Activated naive CD4-positive, alpha-beta T cell treated with anti-CD3 and anti-CD28 coated beads, Interleukin-2, amount 50 U/mL, for 72 hours (primary cell): ENCODE data around the gene ZDHHC13. TPM values are rescaled to one million over a fixed set of nuclear protein-coding genes. Genes with fewer than 3 reads are reported as not detected.
"Not testable (repeated sequence)": the region's sequence is repeated elsewhere in the genome, so short reads cannot be mapped to it uniquely, and the experiment has no call there.

Source experiments
- ATAC-seq, 2 donors: fragments of 150-1000 bp; cut with Tn5 transposase; 2 replicates each; pipeline ENCODE4 v1.10.0; 2021; ENCODE audit warnings: mild to moderate bottlenecking in 2 of 2, moderate library complexity in 2 of 2
- DNase-seq, 2 donors: peaks; one replicate each; pipeline ENCODE4 v3.0.0; 2021 to 2022; ENCODE audit warnings: low spot score in 2 of 2
- H3K27ac Mint-ChIP-seq, 2 donors: one replicate each; pipeline ENCODE4 v1.8.0; 2022; ENCODE audit warnings: mild to moderate bottlenecking in 2 of 2, mixed read lengths in 2 of 2
- H3K36me3 Mint-ChIP-seq, 2 donors: one replicate each; pipeline ENCODE4 v1.8.0; 2022; ENCODE audit warnings: mixed read lengths in 2 of 2
- H3K9me3 Mint-ChIP-seq, 2 donors: one replicate each; pipeline ENCODE4 v1.8.0; 2022; ENCODE audit warnings: mixed read lengths in 2 of 2
- total RNA-seq, 2 donors: library from RNA; stranded (reverse); gene quantifications; one replicate each; pipeline ENCODE4 v1.2.3, GENCODE V29; 2022

The ZDHHC13 gene
- total RNA-seq, 2 donors from 2014 or later, result 24.0 to 28.3 TPM

DNA sequence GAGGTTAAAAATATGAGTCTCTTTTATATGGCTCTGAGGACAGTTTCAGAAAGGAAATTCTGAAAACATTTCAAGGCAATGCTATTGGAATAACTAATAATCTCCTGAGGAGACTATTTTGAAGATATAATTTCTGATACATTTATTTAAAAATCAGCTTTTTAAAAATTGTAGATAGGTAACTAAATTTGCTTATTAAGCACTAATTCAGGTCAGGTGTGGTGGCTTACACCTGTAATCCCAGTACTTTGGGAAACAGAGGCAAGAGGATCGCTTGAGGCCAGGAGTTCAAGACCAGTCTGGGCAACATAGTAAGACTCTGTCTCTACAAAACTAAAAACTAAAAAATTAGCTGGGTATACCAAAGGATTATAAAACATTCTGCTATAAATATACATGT, 17.0 kb downstream of the ZDHHC13 start:
- Mint-ChIP-seq H3K36me3 (peaks cover 37 to 39% of the 10 kb centered on the region in 2 donors), H3K9me3 (peaks cover 18% of the 10 kb centered on the region in 2 donors), H3K27ac (no peak overlapping the region)
- no peak for ATAC-seq
- DNase-seq, result no peak

DNA sequence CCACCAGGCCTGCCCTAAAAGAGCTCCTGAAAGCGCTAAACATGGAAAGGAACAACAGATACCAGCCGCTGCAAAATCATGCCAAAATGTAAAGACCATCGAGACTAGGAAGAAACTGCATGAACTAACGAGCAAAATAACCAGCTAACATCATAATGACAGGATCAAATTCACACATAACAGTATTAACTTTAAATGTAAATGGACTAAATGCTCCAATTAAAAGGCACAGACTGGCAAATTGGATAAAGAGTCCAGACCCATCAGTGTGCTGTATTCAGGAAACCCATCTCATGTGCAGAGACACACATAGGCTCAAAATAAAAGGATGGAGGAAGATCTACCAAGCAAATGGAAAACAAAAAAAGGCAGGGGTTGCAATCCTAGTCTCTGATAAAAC, 19.9 kb downstream of the ZDHHC13 start:
- DNase-seq, H3K27ac Mint-ChIP-seq, ATAC-seq: not testable (repeated sequence)
- peaks cover 20 to 23% of the 10 kb centered on the region in 2 donors for H3K36me3 Mint-ChIP-seq
- peaks cover 8 to 12% of the 10 kb centered on the region in 2 donors for H3K9me3 Mint-ChIP-seq

DNA sequence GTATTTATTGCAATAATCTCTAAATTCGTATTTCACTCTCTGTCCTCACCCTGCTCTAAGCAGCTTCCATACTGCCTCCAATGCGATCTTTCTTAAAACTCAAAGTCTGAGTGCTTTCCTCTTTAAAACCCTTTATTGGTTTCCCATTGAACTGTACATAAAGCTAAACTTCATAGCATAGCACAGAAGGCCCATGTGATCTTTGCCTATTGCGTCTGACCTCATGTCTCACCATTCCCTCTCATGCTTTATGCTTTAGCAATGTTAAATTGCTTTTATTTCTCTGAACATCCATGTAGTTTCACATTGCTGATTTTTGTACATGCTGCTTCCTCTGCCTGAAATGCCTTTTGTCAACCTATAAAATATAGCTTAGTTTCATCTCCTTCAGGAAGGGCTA, 28.4 kb downstream of the ZDHHC13 start:
- no peak overlapping the region for H3K27ac Mint-ChIP-seq
- peaks cover 0 to 5% of the 10 kb centered on the region in 2 donors for H3K36me3 Mint-ChIP-seq
- no peak for ATAC-seq

DNA sequence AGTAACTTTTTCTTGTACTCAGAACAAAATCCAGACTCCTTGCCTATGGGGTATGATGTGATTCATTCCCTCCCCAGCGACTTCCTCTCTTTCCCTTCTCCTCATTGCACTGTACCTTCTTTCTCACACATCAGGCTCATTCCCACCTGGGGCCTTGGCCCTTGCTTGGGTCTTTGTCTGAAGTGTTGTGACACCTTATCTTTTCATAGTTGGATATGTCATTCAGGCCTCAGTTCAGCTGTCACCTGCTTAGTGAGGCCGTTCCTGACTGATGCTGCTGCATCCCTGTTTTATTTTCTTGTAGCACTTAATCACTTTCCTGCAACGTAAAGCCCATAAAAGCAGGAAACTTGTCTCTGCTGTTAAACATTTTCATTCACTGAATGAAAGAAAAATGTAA, 39.9 kb downstream of the ZDHHC13 start:
- no peak for DNase-seq
- peaks cover 18 to 19% of the 10 kb centered on the region in 2 donors for H3K36me3 Mint-ChIP-seq

More for the DNA sequence above, 28.4 kb downstream of the ZDHHC13 start:
- DNase-seq, result no peak
- no peaks in the 10 kb centered on the region for H3K9me3 Mint-ChIP-seq

DNA sequence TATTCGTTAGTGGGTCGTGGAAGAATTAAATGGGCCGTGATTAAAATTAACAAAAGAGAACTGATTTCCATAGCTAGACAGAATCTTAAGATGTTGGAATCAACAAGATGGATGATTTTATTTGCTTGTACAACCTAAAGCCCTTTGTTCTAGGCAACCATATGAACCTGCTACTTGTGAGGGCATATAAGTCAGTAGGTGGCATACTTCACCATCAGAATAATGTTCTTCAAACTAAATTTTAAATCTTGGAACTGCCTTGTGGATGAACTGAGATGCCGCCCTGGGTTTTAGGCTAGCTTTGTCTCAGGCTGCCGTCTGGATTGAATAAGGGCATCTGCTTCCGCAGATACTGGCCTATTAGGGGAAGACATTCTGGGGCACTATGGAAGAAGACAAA, 43.9 kb downstream of the ZDHHC13 start:
- no peak for DNase-seq
- H3K27ac Mint-ChIP-seq, result no peak overlapping the region
- ATAC-seq, result no peak
- peaks cover 9 to 15% of the 10 kb centered on the region in 2 donors for H3K36me3 Mint-ChIP-seq
- no peaks in the 10 kb centered on the region for H3K9me3 Mint-ChIP-seq

More for the DNA sequence above, 39.9 kb downstream of the ZDHHC13 start:
- Mint-ChIP-seq H3K27ac (peak overlapping the region in 1 of 2 donors; percentile 3), H3K9me3 (no peaks in the 10 kb centered on the region)
- ATAC-seq, result no peak

DNA sequence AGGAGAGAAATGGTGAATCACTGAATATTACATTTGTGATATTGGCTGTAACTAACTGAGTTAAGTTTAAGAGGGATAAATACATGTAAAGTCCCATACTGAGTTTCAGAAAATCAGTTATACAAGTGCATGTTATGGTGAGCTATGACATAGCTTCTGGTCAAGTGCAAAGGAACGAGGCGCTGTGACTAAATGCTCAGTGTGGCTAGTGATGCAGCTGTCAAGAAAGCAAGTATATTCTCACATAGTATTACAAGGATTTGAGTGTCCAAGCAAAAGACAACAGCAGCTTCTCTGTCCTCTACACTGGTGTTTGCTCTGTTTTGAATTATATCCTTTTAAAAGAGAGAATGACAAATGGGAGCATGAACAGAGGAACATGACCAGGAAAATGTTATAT, 44.7 kb downstream of the ZDHHC13 start:
- H3K9me3 Mint-ChIP-seq, result no peaks in the 10 kb centered on the region
- no peak overlapping the region for H3K27ac Mint-ChIP-seq

DNA sequence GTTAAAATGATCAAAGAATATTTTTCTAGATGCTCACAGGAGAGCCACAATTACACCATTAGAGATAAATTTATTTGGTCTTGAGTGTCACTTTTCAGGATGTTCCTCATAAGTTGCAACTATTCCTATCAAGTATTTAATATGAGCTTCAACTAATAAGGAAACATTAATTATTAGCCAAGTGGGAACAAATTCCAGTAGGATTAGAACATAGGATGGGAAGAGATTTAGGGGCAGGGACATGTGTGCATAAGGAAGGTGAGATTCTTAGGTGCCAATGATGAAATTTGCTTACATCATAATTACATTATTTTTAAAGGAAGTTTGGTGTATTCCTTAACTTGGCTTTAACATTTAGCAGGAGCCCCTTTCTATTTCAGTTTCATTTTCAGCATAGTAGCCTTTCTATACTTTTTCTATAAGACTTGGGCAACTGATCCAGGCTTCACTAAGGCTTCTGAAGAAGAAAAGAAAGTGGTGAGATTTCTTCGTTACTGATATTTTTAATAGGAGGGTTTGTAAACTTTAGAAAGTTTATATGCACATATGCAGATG, 46.1 kb downstream of the ZDHHC13 start:
- H3K9me3 Mint-ChIP-seq, result no peaks in the 10 kb centered on the region
- H3K36me3 Mint-ChIP-seq, result peaks cover 16 to 17% of the 10 kb centered on the region in 2 donors
- peak overlapping the region in 1 of 2 donors; percentile 30 for H3K27ac Mint-ChIP-seq
- ATAC-seq (no peak), DNase-seq (no peak)

More for the DNA sequence above, 44.7 kb downstream of the ZDHHC13 start:
- no peak for ATAC-seq
- DNase-seq, result no peak
- peaks cover 10 to 16% of the 10 kb centered on the region in 2 donors for H3K36me3 Mint-ChIP-seq

DNA sequence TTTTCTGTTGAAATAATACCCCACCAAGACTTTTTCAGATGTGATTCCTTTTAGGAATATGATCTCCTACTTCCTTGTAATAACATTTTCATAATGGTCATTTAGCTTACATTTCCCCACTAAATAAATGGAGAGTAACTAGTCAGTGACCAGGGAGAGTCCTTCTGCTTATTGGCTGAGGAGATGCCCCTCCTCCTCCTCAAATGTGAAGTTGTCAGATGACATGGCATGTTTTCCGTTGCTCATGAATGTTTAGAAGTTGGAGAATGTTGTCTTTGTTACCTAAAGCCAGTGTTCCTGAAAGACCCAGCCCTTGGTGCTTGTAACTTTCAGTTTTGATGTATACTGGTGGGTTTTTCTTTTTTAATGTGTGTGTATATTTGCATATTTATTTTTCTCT, 46.6 kb downstream of the ZDHHC13 start:
- no peak for DNase-seq
- peaks cover 22% of the 10 kb centered on the region in 2 donors for H3K36me3 Mint-ChIP-seq
- H3K9me3 Mint-ChIP-seq, result no peaks in the 10 kb centered on the region
- ATAC-seq, result no peak
- peak overlapping the region in 1 of 2 donors; percentile 47 for H3K27ac Mint-ChIP-seq

DNA sequence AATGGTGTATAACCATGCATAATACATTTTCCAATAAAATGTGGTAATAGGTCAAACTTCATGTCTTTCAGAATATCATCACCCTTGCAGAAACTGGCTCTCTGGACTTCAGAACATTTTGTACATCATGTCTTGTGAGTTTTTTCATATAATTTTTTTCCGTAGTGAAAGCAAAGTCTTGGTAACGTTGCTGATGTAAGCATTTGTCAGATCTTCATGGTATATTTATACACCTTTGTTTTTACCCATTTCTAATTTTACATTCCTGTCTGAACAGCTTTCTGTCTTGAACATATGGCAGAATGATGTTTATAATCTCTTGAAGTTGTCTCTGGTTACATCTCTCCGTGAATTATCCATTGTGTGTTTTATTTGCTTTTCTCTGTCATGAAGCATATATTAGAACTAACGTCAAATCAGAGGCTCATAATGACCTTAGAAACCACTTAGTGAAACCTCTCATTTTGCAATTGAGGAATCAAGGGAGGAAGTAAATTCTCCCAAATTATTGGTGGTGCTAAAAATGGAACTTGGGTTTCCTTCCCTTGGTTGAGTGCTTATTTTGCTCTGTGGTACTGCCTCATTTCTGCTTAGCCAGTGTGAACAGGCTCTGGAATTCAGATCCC, 47.4 kb downstream of the ZDHHC13 start:
- no peak overlapping the region for H3K27ac Mint-ChIP-seq
- no peak for ATAC-seq
- DNase-seq, result no peak
- H3K36me3 Mint-ChIP-seq, result peaks cover 22 to 24% of the 10 kb centered on the region in 2 donors
- H3K9me3 Mint-ChIP-seq, result no peaks in the 10 kb centered on the region

DNA sequence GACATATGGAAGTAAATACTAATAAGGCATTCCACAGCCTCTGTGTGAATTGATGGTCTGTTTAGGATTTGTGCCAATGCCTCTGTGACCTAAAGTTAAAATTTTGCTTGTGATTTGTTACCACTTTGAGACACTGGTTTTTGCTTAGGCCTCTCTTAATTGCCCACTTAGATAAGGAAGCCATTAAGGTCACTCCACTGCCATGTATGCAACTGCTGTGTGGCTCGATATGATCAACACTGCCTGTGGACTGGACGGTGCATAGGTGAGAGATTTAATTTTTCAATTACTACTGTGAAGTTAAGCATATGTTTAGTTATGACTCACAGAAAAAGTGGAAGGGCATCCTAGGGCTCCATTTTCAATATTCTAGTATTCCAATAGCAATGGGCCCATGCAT, 47.9 kb downstream of the ZDHHC13 start:
- Mint-ChIP-seq H3K27ac (no peak overlapping the region), H3K9me3 (no peaks in the 10 kb centered on the region), H3K36me3 (peaks cover 22 to 24% of the 10 kb centered on the region in 2 donors)
- ATAC-seq (no peak), DNase-seq (no peak)

DNA sequence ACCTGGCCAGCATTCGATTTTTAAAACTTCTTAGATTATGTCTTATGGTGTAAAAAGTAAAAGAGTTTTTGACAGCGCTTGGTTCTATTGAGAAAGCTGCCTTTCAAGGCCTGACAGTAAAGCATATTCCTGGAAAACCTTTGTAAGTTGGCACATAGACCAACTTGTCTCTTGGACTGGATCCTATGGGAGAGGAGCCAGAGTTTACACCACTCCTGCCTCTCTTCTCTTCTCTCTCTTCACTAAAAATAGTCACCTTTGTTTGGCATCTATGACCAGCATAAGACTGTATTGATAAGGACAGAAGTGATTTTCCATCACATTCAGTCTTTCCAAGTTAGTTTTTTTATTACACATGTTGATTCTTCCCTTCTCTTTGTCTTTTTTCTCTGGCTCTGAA, 51.1 kb downstream of the ZDHHC13 start:
- ATAC-seq, result no peak
- Mint-ChIP-seq H3K9me3 (no peaks in the 10 kb centered on the region), H3K36me3 (peaks cover 30 to 38% of the 10 kb centered on the region in 2 donors), H3K27ac (no peak overlapping the region)
- no peak for DNase-seq

DNA sequence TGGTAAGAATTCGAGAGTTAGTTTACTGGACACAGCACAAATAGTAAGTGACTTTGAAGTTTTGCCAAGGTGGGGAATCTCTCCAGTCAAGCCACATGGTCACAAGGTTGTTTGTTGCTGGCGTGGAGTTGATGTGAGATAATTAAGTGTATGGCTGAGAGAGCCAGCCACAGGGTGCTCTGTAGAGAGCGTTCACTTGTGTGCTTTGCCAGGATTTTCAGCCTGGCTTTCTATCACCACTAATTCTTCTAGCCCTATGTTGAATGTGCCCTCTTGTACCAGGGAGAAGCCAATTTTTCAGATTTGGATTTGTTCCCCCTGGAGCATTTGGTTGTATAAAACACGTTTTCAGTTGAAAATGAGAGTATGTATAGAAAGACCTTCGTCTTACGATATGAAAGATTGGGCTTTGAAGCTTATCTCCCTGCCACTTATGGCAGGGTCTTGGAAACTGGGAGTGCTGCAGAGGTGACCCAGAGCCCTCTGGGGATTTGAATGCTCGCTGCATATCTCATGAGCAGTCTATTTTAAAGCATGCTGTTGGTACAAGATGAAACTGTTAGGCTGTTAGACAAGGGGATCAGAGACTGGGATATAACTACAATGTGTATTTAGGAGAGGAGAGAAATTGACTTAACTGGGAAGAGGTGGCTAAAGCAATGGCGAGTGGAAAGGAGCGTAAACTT, 56.2 kb downstream of the ZDHHC13 start:
- DNase-seq (no peak), ATAC-seq (no peak)
- Mint-ChIP-seq H3K9me3 (no peaks in the 10 kb centered on the region), H3K36me3 (peaks cover 33 to 34% of the 10 kb centered on the region in 2 donors), H3K27ac (peak overlapping the region in 1 of 2 donors; percentile 6)

DNA sequence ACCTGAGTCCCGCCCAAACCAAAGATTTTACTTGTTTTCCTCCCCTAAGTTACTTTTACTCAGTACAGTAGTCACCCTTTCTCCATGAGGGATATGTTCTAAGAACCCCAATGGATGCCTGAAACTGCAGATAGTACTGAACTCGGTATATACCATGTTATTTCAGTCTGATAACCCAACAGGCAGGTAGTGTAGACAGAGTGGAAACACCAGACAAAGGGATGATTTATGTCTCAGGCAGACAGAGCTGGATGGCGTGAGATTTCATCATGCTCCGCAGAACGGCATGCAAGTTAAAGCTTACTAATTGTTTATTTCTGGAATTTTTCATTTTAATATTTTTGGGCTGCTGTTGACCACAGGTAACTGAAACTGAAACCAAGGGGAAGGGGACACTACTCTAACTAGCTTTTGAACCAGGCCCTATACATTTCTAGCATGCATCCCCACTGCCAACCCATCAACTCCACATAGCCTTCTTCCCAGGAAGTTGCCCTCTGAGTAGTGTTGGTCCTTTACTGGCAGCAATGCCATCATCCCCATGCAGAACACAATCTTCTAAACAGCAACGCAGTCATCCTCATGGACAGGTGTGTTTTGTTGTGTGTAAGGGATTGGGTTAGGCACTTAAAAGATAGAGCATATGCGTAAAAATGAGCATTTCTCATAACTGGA, 57.1 kb downstream of the ZDHHC13 start:
- H3K36me3 Mint-ChIP-seq, result peaks cover 27 to 34% of the 10 kb centered on the region in 2 donors
- H3K9me3 Mint-ChIP-seq, result peaks cover 0 to 3% of the 10 kb centered on the region in 2 donors
- H3K27ac Mint-ChIP-seq, result no peak overlapping the region
- ATAC-seq, result no peak
- no peak for DNase-seq

DNA sequence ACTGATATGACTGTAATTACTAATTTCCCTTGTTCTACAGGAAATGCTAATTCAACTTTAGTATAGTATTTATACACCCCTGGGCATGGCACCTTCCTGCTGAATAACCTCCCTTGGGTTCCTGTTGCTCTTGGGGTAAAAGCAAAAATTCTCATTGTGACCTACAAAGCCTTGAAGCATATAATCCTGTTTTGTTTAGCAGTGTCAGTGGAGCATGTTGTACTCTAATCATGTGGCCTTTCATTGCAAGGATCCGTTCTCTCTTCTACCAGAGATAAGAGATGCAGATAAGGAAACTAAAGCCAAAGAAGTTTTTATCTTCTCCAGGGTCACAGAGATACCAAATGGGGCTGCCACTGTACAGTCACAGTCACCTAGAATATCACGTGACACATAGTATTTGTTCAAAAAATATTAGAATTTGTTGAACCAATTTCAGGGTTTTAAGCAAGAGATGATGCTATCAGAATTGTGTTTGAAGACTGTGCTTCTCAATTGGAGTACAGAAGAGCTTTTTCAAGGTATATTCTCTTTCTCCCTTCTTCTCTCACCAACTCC, 59.7 kb downstream of the ZDHHC13 start:
- H3K9me3 Mint-ChIP-seq, result peaks cover 0 to 3% of the 10 kb centered on the region in 2 donors
- H3K36me3 Mint-ChIP-seq, result peaks cover 21 to 34% of the 10 kb centered on the region in 2 donors
- DNase-seq, result no peak
- no peak overlapping the region for H3K27ac Mint-ChIP-seq
- ATAC-seq, result no peak

DNA sequence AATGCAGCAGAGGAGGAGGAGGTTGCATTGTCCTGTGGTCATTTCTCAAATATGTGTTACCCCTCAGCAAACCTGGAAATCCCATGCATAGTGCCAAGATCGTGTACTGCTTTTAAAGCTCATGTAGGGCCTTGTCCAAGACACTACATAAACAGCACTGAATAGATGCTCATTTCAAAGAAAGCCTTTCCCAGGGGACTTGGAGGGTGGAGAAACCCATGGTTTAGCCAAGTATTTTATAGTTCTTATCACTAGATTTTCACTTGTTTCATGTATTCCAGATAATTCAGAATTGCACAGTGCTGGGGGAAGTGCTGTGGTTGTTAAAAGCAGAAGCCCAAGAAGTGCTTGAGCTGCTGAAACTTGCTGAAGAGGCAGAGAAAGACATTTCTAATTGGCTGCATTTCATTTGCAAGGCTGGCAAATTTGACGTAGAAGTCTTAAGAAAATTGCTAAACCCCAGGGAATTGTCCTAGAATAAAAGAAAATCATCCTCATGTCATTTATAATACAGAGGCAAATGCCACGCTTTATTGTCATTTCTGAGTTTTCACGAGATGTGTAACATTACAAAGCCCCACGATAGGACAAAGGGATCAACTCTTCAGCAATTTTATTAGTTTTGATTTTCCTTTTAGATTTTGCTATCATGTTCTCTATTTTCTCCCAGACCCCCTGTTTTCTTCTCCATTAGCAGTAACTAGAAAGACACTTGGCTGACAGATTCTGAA, 64.7 kb downstream of the ZDHHC13 start:
- ATAC-seq, result no peak
- DNase-seq, result no peak
- H3K27ac Mint-ChIP-seq, result no peak overlapping the region
- peaks cover 0 to 3% of the 10 kb centered on the region in 2 donors for H3K9me3 Mint-ChIP-seq
- H3K36me3 Mint-ChIP-seq, result peaks cover 0 to 8% of the 10 kb centered on the region in 2 donors

DNA sequence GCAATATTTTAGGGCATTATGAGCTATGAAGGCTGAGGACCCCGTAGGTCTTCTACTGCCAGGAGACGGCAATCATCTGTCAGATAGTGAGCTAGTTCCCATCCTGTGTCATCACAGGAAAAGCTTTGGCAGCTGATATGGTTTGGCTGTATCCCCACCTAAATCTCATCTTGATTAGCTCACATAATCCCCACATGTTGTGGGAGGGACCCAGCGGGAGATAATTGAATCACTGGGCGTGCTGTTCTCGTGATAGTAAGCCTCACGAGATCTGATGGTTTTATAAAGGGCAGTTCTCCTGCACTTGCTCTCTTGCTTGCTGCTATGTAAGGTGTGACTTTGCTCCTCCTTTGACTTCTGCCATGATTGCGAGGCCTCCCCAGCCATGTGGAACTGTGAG, 66.7 kb downstream of the ZDHHC13 start:
- Mint-ChIP-seq H3K36me3 (peaks cover 0 to under 1% of the 10 kb centered on the region in 2 donors), H3K27ac (no peak overlapping the region), H3K9me3 (peaks cover 0 to under 1% of the 10 kb centered on the region in 2 donors)
- DNase-seq, result no peak
- no peak for ATAC-seq
